HCT116 (cell line): ENCODE data around the gene TRPV4. TPM values are rescaled to one million over a fixed set of nuclear protein-coding genes. Genes with fewer than 3 reads are reported as not detected.

Experiments used
- ATAC-seq: fragments of 200-7000 bp; cut with Tn5 transposase; 2 replicates; pipeline ENCODE4 v1.9.1; 2020; ENCODE audit warnings: mild to moderate bottlenecking, moderate library complexity
- BruUV-seq: library from RNA; stranded (reverse); fragments of 400-500 nt; replicated peaks from 2 replicates; lab custom pipeline; 2021; lab: Mats Ljungman, UMichigan
- CTCF ChIA-PET: fragments of 300-600 bp; sonication (Branson Sonifier 250); formaldehyde crosslinking; loops from one replicate; lab custom pipeline; 2021; ENCODE audit warnings: antibody characterized with exemption; lab: Charles Lee
- POLR2A ChIA-PET: fragments of 300-600, 350-600 bp; sonication (Branson Sonifier 250); formaldehyde crosslinking; loops from one replicate; lab custom pipeline; 2021; ENCODE audit warnings: antibody characterized with exemption; lab: Charles Lee
- RAD21 ChIA-PET, 2 experiments: fragments of 300-600 bp; sonication (Branson Sonifier 250); formaldehyde crosslinking; loops; one replicate each; lab custom pipeline; 2023; ENCODE audit warnings: low total read pairs in 2 of 2; ENCODE audit not compliant: uncharacterized antibody in 2 of 2, unreplicated experiment in 2 of 2, low non-redundant PET in 1 of 2; lab: Charles Lee
- DNase-seq: peaks from one replicate; pipeline ENCODE4 v3.0.0-alpha.2; 2010; ENCODE audit warnings: low read depth, low spot score
- H2AFZ ChIP-seq: fragments of 200-600 bp; shearing (Covaris generic), sonication (generic); 2 replicates; pipeline ENCODE4 v1.6.1; 2017; ENCODE audit warnings: low read depth, mixed run types, mixed read lengths, antibody characterized with exemption, low read length; ENCODE audit not compliant: poor library complexity, severe bottlenecking
- H3K27ac ChIP-seq: 2 replicates; pipeline ENCODE4 v1.5.1; 2012; ENCODE audit warnings: low read depth, low read length
- H3K27me3 ChIP-seq: fragments of 200-600 bp; sonication (generic); 2 replicates; pipeline ENCODE4 v1.6.1; 2016; ENCODE audit warnings: mixed run types, low read length, mixed read lengths; ENCODE audit not compliant: insufficient read depth
- H3K36me3 ChIP-seq, 2 experiments: fragments of 200-500 bp in 1 of 2; fragments of 200-600 bp in 1 of 2; sonication (Bioruptor generic) in 1 of 2; sonication (generic) in 1 of 2; 2 replicates each; pipeline versions ENCODE4 v1.5.1 to v1.6.1; 2014 to 2016; ENCODE audit warnings: low read length in 2 of 2, inconsistent platforms in 1 of 2, mixed read lengths in 1 of 2, mixed run types in 1 of 2; ENCODE audit not compliant: insufficient read depth in 2 of 2, control insufficient read depth in 1 of 2
- H3K4me1 ChIP-seq, 2 experiments: fragments of 200-600 bp in 1 of 2; sonication (generic) in 1 of 2; 2 replicates each; pipeline versions ENCODE4 v1.5.1 to v1.6.1; 2012 to 2017; ENCODE audit warnings: low read length in 2 of 2, inconsistent platforms in 1 of 2, mild to moderate bottlenecking in 1 of 2, mixed read lengths in 1 of 2, mixed run types in 1 of 2, moderate library complexity in 1 of 2; ENCODE audit not compliant: insufficient read depth in 2 of 2, control insufficient read depth in 1 of 2
- H3K4me2 ChIP-seq: fragments of 200-600 bp; sonication (generic); 2 replicates; pipeline ENCODE4 v1.6.1; 2017; ENCODE audit warnings: mixed run types, low read length, mixed read lengths
- H3K4me3 ChIP-seq, 2 experiments: fragments of 200-600 bp in 1 of 2; sonication (generic) in 1 of 2; replicated peaks in 1 of 2; 2 replicates each; pipeline ENCODE4 v1.5.1; 2011 to 2016; ENCODE audit warnings: low read length in 2 of 2, control low read depth in 1 of 2, low read depth in 1 of 2, mild to moderate bottlenecking in 1 of 2, mixed read lengths in 1 of 2, mixed run types in 1 of 2
- H3K79me2 ChIP-seq: fragments of 200-600 bp; sonication (generic); 2 replicates; pipeline ENCODE4 v1.6.1; 2017; ENCODE audit warnings: mild to moderate bottlenecking, mixed run types, low read length, moderate library complexity, mixed read lengths; ENCODE audit not compliant: insufficient read depth
- H3K9ac ChIP-seq: fragments of 200-600 bp; sonication (generic); 2 replicates; pipeline ENCODE4 v1.6.1; 2016; ENCODE audit warnings: low read length, mixed read lengths
- H3K9me2 ChIP-seq: fragments of 200-600 bp; sonication (generic), shearing (Covaris generic); 2 replicates; pipeline ENCODE4 v1.6.1; 2017; ENCODE audit warnings: mixed run types, mild to moderate bottlenecking, moderate library complexity; ENCODE audit not compliant: insufficient read depth
- H3K9me3 ChIP-seq, 2 experiments: fragments of 200-500 bp in 1 of 2; fragments of 200-600 bp in 1 of 2; sonication (Bioruptor generic) in 1 of 2; sonication (generic) in 1 of 2; 2 replicates each; pipeline ENCODE4 v1.6.1; 2014 to 2017; ENCODE audit warnings: low read length in 2 of 2, mixed read lengths in 2 of 2, inconsistent platforms in 1 of 2, low read depth in 1 of 2, mild to moderate bottlenecking in 1 of 2, mixed run types in 1 of 2, moderate library complexity in 1 of 2; ENCODE audit not compliant: control insufficient read depth in 1 of 2, insufficient read depth in 1 of 2
- H4K20me1 ChIP-seq: fragments of 200-600 bp; sonication (generic), shearing (Covaris generic); 2 replicates; pipeline ENCODE4 v1.6.1; 2017; ENCODE audit warnings: mixed run types, mild to moderate bottlenecking, moderate library complexity; ENCODE audit not compliant: insufficient read depth
- CBX3 ChIP-seq: IDR thresholded peaks from 2 replicates; pipeline ENCODE4 v1.6.1; 2012; ENCODE audit warnings: low read depth
- CTCF ChIP-seq, 3 experiments: fragments of 200-600 bp in 1 of 3; sonication (generic) in 1 of 3; IDR thresholded peaks in 2 of 3; conservative IDR thresholded peaks in 1 of 3; 2 replicates each; pipeline ENCODE4 v1.5.1; 2012 to 2017; ENCODE audit warnings: low read depth in 2 of 3, low read length in 2 of 3, antibody characterized with exemption in 1 of 3, borderline replicate concordance in 1 of 3, control low read depth in 1 of 3, mild to moderate bottlenecking in 1 of 3, mixed read lengths in 1 of 3, mixed run types in 1 of 3, moderate library complexity in 1 of 3; ENCODE audit not compliant: insufficient read depth in 1 of 3
- EGR1 ChIP-seq: IDR thresholded peaks from 2 replicates; pipeline ENCODE4 v1.6.1; 2012; ENCODE audit warnings: low read depth
- ELF1 ChIP-seq: IDR thresholded peaks from 2 replicates; pipeline ENCODE4 v1.6.1; 2012; ENCODE audit warnings: low read depth, borderline replicate concordance
- FOSL1 ChIP-seq: IDR thresholded peaks from 2 replicates; pipeline ENCODE4 v1.6.1; 2012; ENCODE audit warnings: low read depth
- JUND ChIP-seq: IDR thresholded peaks from 2 replicates; pipeline ENCODE4 v1.6.1; 2012
- POLR2A ChIP-seq: IDR thresholded peaks from 2 replicates; pipeline ENCODE4 v1.7.0; 2011; ENCODE audit warnings: borderline replicate concordance; ENCODE audit not compliant: insufficient read depth, insufficient read length; ENCODE audit errors: extremely low read depth
- SIN3A ChIP-seq: IDR thresholded peaks from 2 replicates; pipeline ENCODE4 v1.6.1; 2012; ENCODE audit warnings: low read depth
- SP1 ChIP-seq: IDR thresholded peaks from 2 replicates; pipeline ENCODE4 v1.6.1; 2012; ENCODE audit warnings: low read depth
- SRF ChIP-seq: IDR thresholded peaks from 2 replicates; pipeline ENCODE4 v1.6.1; 2012; ENCODE audit warnings: low read depth
- ZFX ChIP-seq: fragments of 450-650 bp; IDR thresholded peaks from 2 replicates; pipeline ENCODE4 v1.6.1; 2017
- ZNF274 ChIP-seq: fragments of 200-500 bp; sonication (Bioruptor generic); IDR thresholded peaks from 2 replicates; pipeline ENCODE4 v1.6.1; 2014; ENCODE audit warnings: mild to moderate bottlenecking, low read depth, low read length, inconsistent platforms
- intact Hi-C: fragments of 100-400 bp; cut with micrococcal nuclease; formaldehyde crosslinking; loops from 2 replicates; pipeline ENCODE4 v1.10.0; 2022
- total RNA-seq: library from RNA; stranded (reverse); gene quantifications from one replicate; pipeline ENCODE4 v1.2.1, GENCODE V29; 2021; ENCODE audit not compliant: unreplicated experiment
- TF ChIP-seq, protein P1 (sequence below): IDR thresholded peaks from 2 replicates; pipeline ENCODE4 v1.6.1; 2012; ENCODE audit warnings: low read depth
- TF ChIP-seq, protein P2 (sequence below): IDR thresholded peaks from 2 replicates; pipeline ENCODE4 v1.6.1; 2012

The TRPV4 gene
- total RNA-seq, 1 experiment from 2014 or later: 0.54 TPM

DNA sequence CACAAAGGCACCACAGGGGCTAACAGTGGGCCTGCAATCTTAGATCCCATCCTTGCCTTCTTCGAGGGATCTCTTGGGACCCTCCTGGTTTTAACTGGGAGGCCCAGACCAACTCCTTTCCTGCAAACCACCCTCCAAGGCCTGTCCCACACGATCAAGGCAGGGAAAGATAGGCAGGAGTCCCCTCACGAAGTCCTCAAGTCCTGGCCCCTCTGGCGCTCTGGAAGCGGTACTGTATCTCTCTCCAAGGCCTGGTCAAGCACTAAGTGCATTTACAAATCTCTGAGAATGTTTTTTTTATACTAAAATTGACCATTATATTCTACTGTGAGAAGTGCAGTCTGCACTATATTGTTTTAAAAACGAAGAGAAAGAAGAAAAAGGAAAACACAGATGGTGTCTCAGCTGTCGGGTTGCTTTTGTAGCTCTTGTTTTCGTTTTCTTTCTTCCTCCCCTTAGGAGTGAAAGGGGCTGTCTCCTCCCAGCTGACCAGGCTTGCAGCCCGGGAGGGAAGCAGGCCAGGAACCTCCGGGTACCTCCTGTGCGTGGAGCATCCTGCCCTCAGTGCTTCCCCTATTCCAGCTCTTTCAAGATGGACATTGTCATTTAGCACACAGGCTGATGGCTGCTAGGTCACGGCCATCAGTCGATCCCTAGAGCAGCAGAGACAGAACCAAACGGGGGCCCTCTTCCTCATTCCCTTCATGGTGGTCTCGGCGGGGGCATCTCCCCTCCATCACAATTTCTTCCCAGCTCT is 62.9 kb downstream of the TRPV4 start:
- H3K9ac ChIP-seq: no peak overlapping the region
- DNase-seq (no peak), ATAC-seq (no peak)
- intact Hi-C loops: no loop called here
- H3K9me2 ChIP-seq: no peaks in the 10 kb centered on the region
- H2AFZ ChIP-seq: no peak overlapping the region
- no peak overlapping the region for H3K27ac ChIP-seq
- H3K79me2 ChIP-seq: peaks cover 8% of the 10 kb centered on the region; the same call in 1 of the 2 replicates
- H4K20me1 ChIP-seq: no peaks in the 10 kb centered on the region
- H3K9me3 ChIP-seq: no peaks in the 10 kb centered on the region
- H3K4me2 ChIP-seq: no peak overlapping the region
- H3K4me3 ChIP-seq: no peak overlapping the region
- peaks cover 5 to 26% of the 10 kb centered on the region in 2 experiments for H3K4me1 ChIP-seq
- BruUV-seq: no TSS peak
- TF ChIP-seq, protein P1, sequence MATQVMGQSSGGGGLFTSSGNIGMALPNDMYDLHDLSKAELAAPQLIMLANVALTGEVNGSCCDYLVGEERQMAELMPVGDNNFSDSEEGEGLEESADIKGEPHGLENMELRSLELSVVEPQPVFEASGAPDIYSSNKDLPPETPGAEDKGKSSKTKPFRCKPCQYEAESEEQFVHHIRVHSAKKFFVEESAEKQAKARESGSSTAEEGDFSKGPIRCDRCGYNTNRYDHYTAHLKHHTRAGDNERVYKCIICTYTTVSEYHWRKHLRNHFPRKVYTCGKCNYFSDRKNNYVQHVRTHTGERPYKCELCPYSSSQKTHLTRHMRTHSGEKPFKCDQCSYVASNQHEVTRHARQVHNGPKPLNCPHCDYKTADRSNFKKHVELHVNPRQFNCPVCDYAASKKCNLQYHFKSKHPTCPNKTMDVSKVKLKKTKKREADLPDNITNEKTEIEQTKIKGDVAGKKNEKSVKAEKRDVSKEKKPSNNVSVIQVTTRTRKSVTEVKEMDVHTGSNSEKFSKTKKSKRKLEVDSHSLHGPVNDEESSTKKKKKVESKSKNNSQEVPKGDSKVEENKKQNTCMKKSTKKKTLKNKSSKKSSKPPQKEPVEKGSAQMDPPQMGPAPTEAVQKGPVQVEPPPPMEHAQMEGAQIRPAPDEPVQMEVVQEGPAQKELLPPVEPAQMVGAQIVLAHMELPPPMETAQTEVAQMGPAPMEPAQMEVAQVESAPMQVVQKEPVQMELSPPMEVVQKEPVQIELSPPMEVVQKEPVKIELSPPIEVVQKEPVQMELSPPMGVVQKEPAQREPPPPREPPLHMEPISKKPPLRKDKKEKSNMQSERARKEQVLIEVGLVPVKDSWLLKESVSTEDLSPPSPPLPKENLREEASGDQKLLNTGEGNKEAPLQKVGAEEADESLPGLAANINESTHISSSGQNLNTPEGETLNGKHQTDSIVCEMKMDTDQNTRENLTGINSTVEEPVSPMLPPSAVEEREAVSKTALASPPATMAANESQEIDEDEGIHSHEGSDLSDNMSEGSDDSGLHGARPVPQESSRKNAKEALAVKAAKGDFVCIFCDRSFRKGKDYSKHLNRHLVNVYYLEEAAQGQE: no peak
- TF ChIP-seq FOSL1 (no peak), ZNF274 (no peak), SP1 (no peak), SIN3A (no peak), SRF (no peak), POLR2A (no peak), EGR1 (no peak), CTCF (IDR thresholded peaks at IDR 0.05 in 2 of 3, conservative IDR thresholded peaks at IDR 0.05 in 1 of 3; ENCODE audit: borderline replicate concordance in 1 of 3, insufficient read depth in 1 of 3, low read depth in 2 of 3, low read length in 2 of 3) (no peak), CBX3 (no peak), JUND (no peak), ZFX (no peak), ELF1 (no peak)
- TF ChIP-seq, protein P2, sequence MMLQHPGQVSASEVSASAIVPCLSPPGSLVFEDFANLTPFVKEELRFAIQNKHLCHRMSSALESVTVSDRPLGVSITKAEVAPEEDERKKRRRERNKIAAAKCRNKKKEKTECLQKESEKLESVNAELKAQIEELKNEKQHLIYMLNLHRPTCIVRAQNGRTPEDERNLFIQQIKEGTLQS: no peak
- H3K36me3 ChIP-seq: no peaks in the 10 kb centered on the region
- no peaks in the 10 kb centered on the region for H3K27me3 ChIP-seq
- ChIA-PET RAD21 (interaction anchor here in 1 of 2 experiments (0.9 kb wide), 1 partner anchor 173 kb away, joined by 3 read pairs; no protein-coding TSS in a partner anchor), POLR2A (no interaction called here), CTCF (no interaction called here)
